Upper lobe of left lung (tissue), 6 donors: ENCODE results near the gene TENT5C. TPM values are rescaled to one million over a fixed set of nuclear protein-coding genes. Genes with fewer than 3 reads are reported as not detected.

Source experiments
- ATAC-seq, 2 donors: fragments of 200-7000 bp; cut with Tn5 transposase; one replicate each; pipeline ENCODE4 v1.9.1; 2022; ENCODE audit warnings: mild to moderate bottlenecking in 2 of 2, moderate library complexity in 2 of 2; ENCODE audit not compliant: low FRiP score in 2 of 2
- DNase-seq, 2 donors: peaks; one replicate each; pipeline ENCODE4 v3.0.0-alpha.2; 2019 to 2020
- H3K27ac ChIP-seq, 4 donors: fragments of 200-600 bp; sonication (generic); one replicate each; pipeline ENCODE4 v1.5.1; 2016 to 2019
- H3K27me3 ChIP-seq, 4 donors: fragments of 200-600 bp; sonication (generic); one replicate each; pipeline ENCODE4 v1.5.1; 2017 to 2019
- H3K36me3 ChIP-seq, 4 donors: fragments of 200-600 bp; sonication (generic); one replicate each; pipeline ENCODE4 v1.5.1; 2016 to 2019
- H3K4me1 ChIP-seq, 4 donors: fragments of 200-600 bp; sonication (generic); one replicate each; pipeline ENCODE4 v1.5.1; 2018 to 2019
- H3K4me3 ChIP-seq, 4 donors: fragments of 200-600 bp; sonication (generic); one replicate each; pipeline ENCODE4 v1.5.1; 2017 to 2019; ENCODE audit warnings: mild to moderate bottlenecking in 2 of 4, moderate library complexity in 1 of 4
- H3K9me3 ChIP-seq, 4 donors: fragments of 200-600 bp; sonication (generic); one replicate each; pipeline ENCODE4 v1.5.1; 2018 to 2019
- CTCF ChIP-seq, 6 experiments: fragments of 450-650 bp in 4 of 6; fragments of 200-600 bp in 2 of 6; sonication (generic) in 2 of 6; IDR thresholded peaks; one replicate each; pipeline ENCODE4 v1.5.1; 2016 to 2019; ENCODE audit warnings: antibody characterized with exemption in 6 of 6
- EP300 ChIP-seq, 4 donors: sonication (generic); formaldehyde crosslinking; IDR thresholded peaks; one replicate each; pipeline ENCODE4 v1.5.1; 2017; ENCODE audit warnings: antibody characterized with exemption in 4 of 4, control low read depth in 2 of 4
- POLR2A ChIP-seq, 4 donors: fragments of 450-650 bp; IDR thresholded peaks; one replicate each; pipeline ENCODE4 v1.5.1; 2016 to 2017; ENCODE audit warnings: antibody characterized with exemption in 4 of 4, mild to moderate bottlenecking in 2 of 4
- POLR2AphosphoS5 ChIP-seq, 2 donors: sonication (generic); formaldehyde crosslinking; IDR thresholded peaks; one replicate each; pipeline ENCODE4 v1.5.1; 2017; ENCODE audit warnings: antibody characterized with exemption in 2 of 2
- WGBS, 2 donors: methylation state at CpG; one replicate each; pipeline ENCODE4 v1.1.5; 2017 to 2018; 5-methylcytosine and 5-hydroxymethylcytosine counted together
- total RNA-seq, 6 donors: library from RNA; depleted of rRNA in 4 of 6; stranded (reverse); fragments of >200 nt in 4 of 6; gene quantifications; one replicate each; pipeline versions ENCODE4 v1.1.0 to v1.2.1, GENCODE V29; 2016 to 2021
- donor health status: DM: no; HTN: no; CAD: no; lungs with moderate emphysema.
- donor health status: DM: no; HTN: yes; CAD: no; lungs with severe emphysema.

The TENT5C gene
- total RNA-seq, 6 donors from 2014 or later = 8.1 to 37.8 (median 18.4) TPM

GRCh38 chr1:117605164-117605773 is 579 bp upstream of the TENT5C start:
- peak; percentile 2 to 55 for ATAC-seq
- no peak for TF ChIP-seq CTCF (IDR thresholded peaks at IDR 0.05)
- no peak for TF ChIP-seq POLR2AphosphoS5 (IDR thresholded peaks at IDR 0.05)
- TF ChIP-seq EP300 (IDR thresholded peaks at IDR 0.05) = no peak
- TF ChIP-seq POLR2A (IDR thresholded peaks at IDR 0.05) = peak in 1 of 4 donors; percentile 20
- Histone ChIP-seq H3K27ac (peak overlapping the region; percentile 65 to 87 (median 78)), H3K9me3 (no peaks in the 10 kb centered on the region), H3K4me3 (peak overlapping the region; percentile 67 to 83 (median 74)), H3K4me1 (peaks cover 8 to 35% (median 12%) of the 10 kb centered on the region in 4 donors), H3K36me3 (no peaks in the 10 kb centered on the region), H3K27me3 (no peaks in the 10 kb centered on the region)
- WGBS, 2 donors = 0 to 1% methylated on average over 24 to 25 of the region's 29 CpGs
- peak; percentile 59 to 90 for DNase-seq

- H3K9me3 ChIP-seq = no peaks in the 10 kb centered on the region
- peak overlapping the region; percentile 67 to 83 (median 74) for H3K4me3 ChIP-seq
- TF ChIP-seq POLR2A (IDR thresholded peaks at IDR 0.05) = peak in 2 of 4 donors; percentile 2 to 31
- TF ChIP-seq EP300 (IDR thresholded peaks at IDR 0.05) = no peak
- no peak for TF ChIP-seq CTCF (IDR thresholded peaks at IDR 0.05)
- TF ChIP-seq POLR2AphosphoS5 (IDR thresholded peaks at IDR 0.05) = peak in 1 of 2 donors; percentile 7
- no peaks in the 10 kb centered on the region for H3K36me3 ChIP-seq
- DNase-seq (peak; percentile 55 to 80), ATAC-seq (peak; percentile 1 to 45)
- 2 to 5% methylated on average over 34 to 37 of the region's 37 CpGs for whole genome bisulfite sequencing, 2 donors
- no peaks in the 10 kb centered on the region for H3K27me3 ChIP-seq
- H3K4me1 ChIP-seq = peaks cover 8 to 35% (median 12%) of the 10 kb centered on the region in 4 donors
- peak overlapping the region; percentile 79 to 87 (median 82) for H3K27ac ChIP-seq
Observed at GRCh38 chr1:117606649-117607430, 992 bp downstream of the TENT5C start.

- DNase-seq (peak in 1 of 2 donors; percentile 67), ATAC-seq (no peak)
- H3K27ac ChIP-seq = peak overlapping the region; percentile 79 to 87 (median 82)
- no peaks in the 10 kb centered on the region for H3K36me3 ChIP-seq
- no peaks in the 10 kb centered on the region for H3K27me3 ChIP-seq
- TF ChIP-seq POLR2AphosphoS5 (IDR thresholded peaks at IDR 0.05) (peak in 1 of 2 donors; percentile 50), CTCF (IDR thresholded peaks at IDR 0.05) (no peak), EP300 (IDR thresholded peaks at IDR 0.05) (no peak), POLR2A (IDR thresholded peaks at IDR 0.05) (peak in 1 of 4 donors; percentile 27)
- peaks cover 8 to 36% (median 13%) of the 10 kb centered on the region in 4 donors for H3K4me1 ChIP-seq
- no peaks in the 10 kb centered on the region for H3K9me3 ChIP-seq
- peak overlapping the region in 3 of 4 donors; percentile 67 to 83 (median 76) for H3K4me3 ChIP-seq
- 2 to 10% methylated on average over 6 of the region's 6 CpGs for WGBS, 2 donors
Observed at GRCh38 chr1:117607471-117607870, 1.6 kb downstream of the TENT5C start.

GRCh38 chr1:117608115-117608615 is 2.3 kb downstream of the TENT5C start:
- ATAC-seq = no peak

More at GRCh38 chr1:117608115-117608615, 2.3 kb downstream of the TENT5C start:
- Histone ChIP-seq H3K27ac (no peak overlapping the region), H3K4me1 (peaks cover 8 to 43% (median 20%) of the 10 kb centered on the region in 4 donors), H3K36me3 (no peaks in the 10 kb centered on the region), H3K4me3 (peak overlapping the region in 3 of 4 donors; percentile 67 to 83 (median 76)), H3K27me3 (no peaks in the 10 kb centered on the region), H3K9me3 (no peaks in the 10 kb centered on the region)
- no peak for DNase-seq
- 62 to 72% methylated on average over 7 of the region's 7 CpGs for WGBS, 2 donors
- TF ChIP-seq CTCF (IDR thresholded peaks at IDR 0.05) (no peak), POLR2A (IDR thresholded peaks at IDR 0.05) (no peak), EP300 (IDR thresholded peaks at IDR 0.05) (no peak), POLR2AphosphoS5 (IDR thresholded peaks at IDR 0.05) (no peak)
